Colonic mucosa (tissue), 4 donors: Measurements from ENCODE around the gene AMOT. TPM values are rescaled to one million over a fixed set of nuclear protein-coding genes. Genes with fewer than 3 reads are reported as not detected.

ENCODE experiments used
- DNase-seq: peaks from one replicate; pipeline ENCODE4 v3.0.0-alpha.2; 2020
- H3K27ac ChIP-seq: fragments of 200-600 bp; one replicate; pipeline ENCODE4 v1.8.0; 2021
- H3K27me3 ChIP-seq: fragments of 200-600 bp; one replicate; pipeline ENCODE4 v1.8.0; 2021
- H3K36me3 ChIP-seq: fragments of 200-600 bp; one replicate; pipeline ENCODE4 v1.8.0; 2021
- H3K4me1 ChIP-seq: fragments of 200-600 bp; one replicate; pipeline ENCODE4 v1.8.0; 2021; ENCODE audit warnings: mild to moderate bottlenecking
- H3K4me3 ChIP-seq: fragments of 200-600 bp; one replicate; pipeline ENCODE4 v1.8.0; 2021
- H3K9ac ChIP-seq, 2 donors: one replicate each; pipeline ENCODE4 v1.7.0; 2013; ENCODE audit warnings: control low read depth in 2 of 2, low read depth in 2 of 2, low read length in 2 of 2
- H3K9me3 ChIP-seq: fragments of 200-600 bp; one replicate; pipeline ENCODE4 v1.8.0; 2021
- intact Hi-C: fragments of 100-400 bp; cut with DNase I; formaldehyde crosslinking; loops from one replicate; pipeline ENCODE4 v1.14.1; 2022
- total RNA-seq, 2 donors: library from RNA; stranded (reverse); fragmentation: NEBNext Ultra II Directional in 1 of 2; extraction: Animal tissue kit (Norgen Biotek cat#: 25700) in 1 of 2; gene quantifications; one replicate each; pipeline ENCODE4 v1.2.1, GENCODE V29; 2021
- TF ChIP-seq, protein P1 (sequence below): fragments of 200-600 bp; IDR thresholded peaks from one replicate; pipeline ENCODE4 v1.8.0; 2022; ENCODE audit warnings: antibody characterized with exemption, mild to moderate bottlenecking
- donor health status: healthy.
- donor health status: DM: no; HTN: no; CAD: no.
- donor health status: DM: no; HTN: no; CAD: no.

The AMOT gene
- total RNA-seq, 2 donors from 2014 or later = 23.3 to 24.2 TPM

DNA sequence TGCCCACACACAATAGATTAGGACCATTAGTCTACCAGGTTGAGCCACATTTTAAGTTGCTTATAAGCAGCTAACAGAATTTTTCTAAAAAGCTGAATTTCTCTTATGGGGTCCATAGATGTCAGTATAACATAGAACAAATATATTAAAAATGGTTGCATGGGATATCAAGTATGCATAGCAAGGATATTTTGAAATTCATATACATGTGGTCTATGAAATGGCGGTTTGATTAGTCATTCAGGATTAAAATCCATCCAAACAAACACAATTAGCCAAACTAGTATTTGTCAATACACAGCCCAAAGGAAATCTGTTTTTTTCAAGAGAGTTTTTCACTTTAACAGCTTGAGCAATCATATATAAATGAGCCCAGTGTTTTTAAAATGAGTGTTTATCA is 33.5 kb upstream of the AMOT start:
- H3K9me3 ChIP-seq = no peaks in the 10 kb centered on the region
- no peaks in the 10 kb centered on the region for H3K36me3 ChIP-seq
- intact Hi-C loops = no loop called here
- TF ChIP-seq, protein P1, sequence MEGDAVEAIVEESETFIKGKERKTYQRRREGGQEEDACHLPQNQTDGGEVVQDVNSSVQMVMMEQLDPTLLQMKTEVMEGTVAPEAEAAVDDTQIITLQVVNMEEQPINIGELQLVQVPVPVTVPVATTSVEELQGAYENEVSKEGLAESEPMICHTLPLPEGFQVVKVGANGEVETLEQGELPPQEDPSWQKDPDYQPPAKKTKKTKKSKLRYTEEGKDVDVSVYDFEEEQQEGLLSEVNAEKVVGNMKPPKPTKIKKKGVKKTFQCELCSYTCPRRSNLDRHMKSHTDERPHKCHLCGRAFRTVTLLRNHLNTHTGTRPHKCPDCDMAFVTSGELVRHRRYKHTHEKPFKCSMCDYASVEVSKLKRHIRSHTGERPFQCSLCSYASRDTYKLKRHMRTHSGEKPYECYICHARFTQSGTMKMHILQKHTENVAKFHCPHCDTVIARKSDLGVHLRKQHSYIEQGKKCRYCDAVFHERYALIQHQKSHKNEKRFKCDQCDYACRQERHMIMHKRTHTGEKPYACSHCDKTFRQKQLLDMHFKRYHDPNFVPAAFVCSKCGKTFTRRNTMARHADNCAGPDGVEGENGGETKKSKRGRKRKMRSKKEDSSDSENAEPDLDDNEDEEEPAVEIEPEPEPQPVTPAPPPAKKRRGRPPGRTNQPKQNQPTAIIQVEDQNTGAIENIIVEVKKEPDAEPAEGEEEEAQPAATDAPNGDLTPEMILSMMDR = no peak
- no peak overlapping the region for H3K9ac ChIP-seq
- no peaks in the 10 kb centered on the region for H3K4me1 ChIP-seq
- no peak overlapping the region for H3K4me3 ChIP-seq
- no peak for DNase-seq
- no peak overlapping the region for H3K27ac ChIP-seq
- H3K27me3 ChIP-seq = no peaks in the 10 kb centered on the region

DNA sequence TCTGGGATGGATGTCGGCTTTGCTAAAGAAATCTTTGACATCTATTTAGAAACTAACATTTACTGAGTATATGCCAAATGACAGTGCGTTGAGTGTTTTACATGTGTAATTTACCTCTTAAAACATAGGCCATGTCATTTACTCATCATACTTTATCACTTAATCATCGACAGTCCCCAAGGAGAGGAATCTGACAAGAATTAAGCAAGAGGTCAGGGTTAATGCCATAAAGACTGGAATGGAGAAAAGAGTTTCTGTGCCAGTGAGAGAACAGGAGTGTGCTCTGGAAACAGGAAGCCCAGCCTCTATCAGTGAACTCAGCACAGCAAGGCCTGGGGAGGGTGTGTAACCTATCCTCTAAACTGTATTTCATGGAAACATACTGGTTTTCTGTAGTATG is 28.0 kb upstream of the AMOT start:
- H3K9ac ChIP-seq = no peak overlapping the region
- no peaks in the 10 kb centered on the region for H3K36me3 ChIP-seq
- no peaks in the 10 kb centered on the region for H3K4me1 ChIP-seq
- H3K4me3 ChIP-seq = no peak overlapping the region
- TF ChIP-seq, protein P1 = no peak
- H3K27ac ChIP-seq = no peak overlapping the region
- intact Hi-C loops = no loop called here
- no peak for DNase-seq
- H3K9me3 ChIP-seq = no peaks in the 10 kb centered on the region
- H3K27me3 ChIP-seq = no peaks in the 10 kb centered on the region

DNA sequence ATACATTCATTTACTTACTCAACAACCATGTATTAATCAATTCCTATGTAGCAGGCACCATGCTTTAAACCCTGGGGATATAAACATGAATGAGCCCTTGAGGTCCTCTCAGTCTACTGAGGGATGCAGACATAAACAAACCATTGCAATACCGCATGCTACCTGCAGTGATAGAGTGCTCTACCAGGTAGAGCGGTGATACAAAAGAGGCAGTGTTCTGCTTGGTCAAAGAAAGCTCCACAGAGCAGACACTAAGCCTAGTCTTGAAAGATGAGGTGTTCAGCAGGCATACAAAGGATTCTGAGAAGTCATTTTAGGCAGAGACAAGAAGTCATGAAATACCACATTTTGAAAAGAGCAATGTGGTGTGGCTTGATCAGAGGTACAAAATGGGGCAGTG is 26.9 kb upstream of the AMOT start:
- Histone ChIP-seq H3K4me1 (no peaks in the 10 kb centered on the region), H3K4me3 (no peak overlapping the region), H3K36me3 (no peaks in the 10 kb centered on the region), H3K9me3 (no peaks in the 10 kb centered on the region), H3K27me3 (no peaks in the 10 kb centered on the region), H3K9ac (no peak overlapping the region), H3K27ac (no peak overlapping the region)
- intact Hi-C loops = no loop called here
- TF ChIP-seq, protein P1 = no peak
- no peak for DNase-seq

DNA sequence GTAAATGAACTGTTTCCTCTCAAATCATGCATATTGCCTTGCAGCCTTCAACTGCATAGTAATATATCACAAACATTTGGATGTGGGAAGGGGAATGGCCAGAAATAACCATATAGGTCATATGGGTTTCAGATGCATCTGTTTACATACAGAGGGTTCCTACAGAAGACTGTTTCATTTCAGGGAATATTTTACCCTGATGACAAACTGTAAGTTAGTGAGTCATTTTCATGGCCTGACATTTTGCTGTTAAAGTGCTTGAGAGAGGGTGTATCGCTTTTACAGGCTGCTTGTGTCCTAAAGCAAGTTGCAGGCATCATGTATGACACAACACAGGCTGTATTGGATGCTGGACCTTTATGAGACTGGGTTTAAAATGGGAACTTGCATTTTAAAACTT is 25.5 kb upstream of the AMOT start:
- DNase-seq = no peak
- Histone ChIP-seq H3K27ac (no peak overlapping the region), H3K9ac (no peak overlapping the region), H3K9me3 (no peaks in the 10 kb centered on the region), H3K27me3 (no peaks in the 10 kb centered on the region), H3K36me3 (no peaks in the 10 kb centered on the region), H3K4me1 (no peaks in the 10 kb centered on the region), H3K4me3 (no peak overlapping the region)
- intact Hi-C loops = no loop called here
- TF ChIP-seq, protein P1 = no peak

DNA sequence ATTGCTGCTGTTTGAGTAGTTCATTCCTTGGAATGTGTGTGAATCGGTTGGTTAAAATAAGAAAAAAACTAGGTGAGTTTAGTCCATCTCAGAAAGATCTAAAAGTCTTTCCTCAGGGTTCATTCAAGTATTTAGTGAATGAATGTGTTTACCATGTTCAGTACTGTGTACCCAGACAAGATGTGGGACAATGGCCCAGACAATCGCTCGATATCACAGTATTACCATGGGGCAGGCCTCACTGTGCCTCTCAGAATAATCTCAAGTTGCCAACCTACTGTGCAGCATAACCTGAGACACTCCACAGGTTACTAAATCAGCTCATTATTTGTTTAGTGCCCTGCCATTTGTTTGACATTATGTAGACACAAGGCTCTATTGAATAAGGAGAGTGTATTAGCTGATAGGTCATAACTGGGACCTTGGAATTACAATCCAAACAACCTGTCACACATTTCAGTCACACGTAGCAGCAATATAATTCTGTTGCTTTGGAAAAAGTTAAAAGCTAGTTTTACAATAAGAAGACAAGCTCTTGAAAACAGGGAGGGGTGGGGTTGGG is 24.9 kb upstream of the AMOT start:
- Histone ChIP-seq H3K27me3 (no peaks in the 10 kb centered on the region), H3K4me3 (no peak overlapping the region), H3K9ac (no peak overlapping the region), H3K36me3 (no peaks in the 10 kb centered on the region), H3K27ac (no peak overlapping the region), H3K4me1 (no peaks in the 10 kb centered on the region), H3K9me3 (no peaks in the 10 kb centered on the region)
- TF ChIP-seq, protein P1 = no peak
- DNase-seq = no peak
- intact Hi-C loops = no loop called here
